GM23338 (cell line): ENCODE data around the gene SLC44A1. TPM values are rescaled to one million over a fixed set of nuclear protein-coding genes. Genes with fewer than 3 reads are reported as not detected.

ENCODE experiments used
- ATAC-seq: fragments of 200-7000 bp; cut with Tn5 transposase; 3 replicates; pipeline ENCODE4 v1.9.1; 2020
- DNase-seq: peaks from one replicate; pipeline ENCODE4 v3.0.0-alpha.2; 2015; ENCODE audit warnings: low spot score
- H2AFZ ChIP-seq: fragments of 200-600 bp; sonication (generic); 2 replicates; pipeline ENCODE4 v1.8.0; 2016; ENCODE audit warnings: antibody characterized with exemption, mild to moderate bottlenecking, moderate library complexity
- H3F3A ChIP-seq: fragments of 200-600 bp; sonication (generic); replicated peaks from 2 replicates; pipeline ENCODE4 v1.8.0; 2017; ENCODE audit warnings: antibody characterized with exemption, mixed run types, low read depth
- H3K27ac ChIP-seq: fragments of 200-600 bp; sonication (generic); 2 replicates; pipeline ENCODE4 v1.6.1; 2016; ENCODE audit warnings: low read depth
- H3K27me3 ChIP-seq: fragments of 200-600 bp; sonication (generic); 2 replicates; pipeline ENCODE4 v1.8.0; 2016; ENCODE audit warnings: mild to moderate bottlenecking, mixed run types, moderate library complexity; ENCODE audit not compliant: insufficient read depth
- H3K36me3 ChIP-seq: fragments of 200-600 bp; sonication (generic); 2 replicates; pipeline ENCODE4 v1.8.0; 2016; ENCODE audit warnings: mild to moderate bottlenecking; ENCODE audit not compliant: insufficient read depth
- H3K4me1 ChIP-seq: fragments of 200-600 bp; sonication (generic); 2 replicates; pipeline ENCODE4 v1.8.0; 2016; ENCODE audit warnings: mild to moderate bottlenecking, moderate library complexity; ENCODE audit not compliant: insufficient read depth
- H3K4me2 ChIP-seq: fragments of 200-600 bp; sonication (generic); 2 replicates; pipeline ENCODE4 v1.7.1; 2017; ENCODE audit warnings: mixed run types
- H3K4me3 ChIP-seq: fragments of 200-600 bp; sonication (generic); 2 replicates; pipeline ENCODE4 v1.6.1; 2016; ENCODE audit warnings: mixed run types
- H3K79me2 ChIP-seq: fragments of 200-600 bp; sonication (generic); replicated peaks from 2 replicates; pipeline ENCODE4 v1.8.0; 2017; ENCODE audit warnings: mild to moderate bottlenecking; ENCODE audit not compliant: insufficient read depth
- H3K9me2 ChIP-seq: fragments of 200-600 bp; sonication (generic); 2 replicates; pipeline ENCODE4 v1.8.0; 2017; ENCODE audit not compliant: insufficient read depth
- H4K20me1 ChIP-seq: fragments of 200-600 bp; sonication (generic); replicated peaks from 2 replicates; pipeline ENCODE4 v1.8.0; 2017; ENCODE audit warnings: mild to moderate bottlenecking; ENCODE audit not compliant: insufficient read depth
- H3K27ac Mint-ChIP-seq: 2 replicates; pipeline ENCODE4 v1.8.0; 2020; ENCODE audit warnings: inconsistent platforms, mild to moderate bottlenecking, moderate library complexity, mixed read lengths
- H3K27me3 Mint-ChIP-seq: 3 replicates; pipeline ENCODE4 v1.8.0; 2022; ENCODE audit warnings: low read depth, mild to moderate bottlenecking, moderate library complexity, mixed read lengths, inconsistent platforms; ENCODE audit not compliant: insufficient read depth, poor library complexity
- H3K36me3 Mint-ChIP-seq: 3 replicates; pipeline ENCODE4 v1.8.0; 2021; ENCODE audit warnings: low read depth, mild to moderate bottlenecking, inconsistent platforms, moderate library complexity, mixed read lengths
- H3K4me1 Mint-ChIP-seq: 3 replicates; pipeline ENCODE4 v1.8.0; 2020; ENCODE audit warnings: mild to moderate bottlenecking, inconsistent platforms, mixed read lengths
- H3K4me3 Mint-ChIP-seq: 3 replicates; pipeline ENCODE4 v1.8.0; 2021; ENCODE audit warnings: moderate library complexity, mild to moderate bottlenecking, inconsistent platforms, mixed read lengths
- H3K9me3 Mint-ChIP-seq: 3 replicates; pipeline ENCODE4 v1.8.0; 2020; ENCODE audit warnings: moderate library complexity, mild to moderate bottlenecking, inconsistent platforms, mixed read lengths
- EZH2 ChIP-seq: fragments of 200-600 bp; sonication (generic); IDR thresholded peaks from one replicate; pipeline ENCODE4 v1.8.0; 2017; ENCODE audit warnings: antibody characterized with exemption, mild to moderate bottlenecking, low read depth; ENCODE audit not compliant: unreplicated experiment
- EZH2phosphoT487 ChIP-seq: fragments of 200-600 bp; sonication (generic); IDR thresholded peaks from one replicate; pipeline ENCODE4 v1.8.1; 2018; ENCODE audit warnings: antibody characterized with exemption; ENCODE audit not compliant: unreplicated experiment
- JUNB ChIP-seq: IDR thresholded peaks from one replicate; pipeline ENCODE4 v1.6.1; 2016; ENCODE audit warnings: antibody characterized with exemption; ENCODE audit not compliant: unreplicated experiment
- POLR2AphosphoS5 ChIP-seq: IDR thresholded peaks from 2 replicates; pipeline ENCODE4 v1.6.1; 2016; ENCODE audit warnings: antibody characterized with exemption, low read depth
- STAT1 ChIP-seq: IDR thresholded peaks from one replicate; pipeline ENCODE4 v1.6.1; 2016; ENCODE audit warnings: antibody characterized with exemption; ENCODE audit not compliant: unreplicated experiment
- ZNF114 ChIP-seq: fragments of 250-450 bp; sonication (Bioruptor Pico); IDR thresholded peaks from 2 replicates; pipeline ENCODE4 v1.5.0; 2020; ENCODE audit warnings: mild to moderate bottlenecking, moderate library complexity
- ZNF331 ChIP-seq: fragments of 250-450 bp; sonication (Bioruptor Pico); IDR thresholded peaks from 2 replicates; pipeline ENCODE4 v1.5.0; 2020; ENCODE audit warnings: low read depth, mild to moderate bottlenecking, moderate library complexity
- polyA plus RNA-seq: library from polyadenylated mRNA; unstranded; fragments of >200 nt; fragmentation: Nextera tagmentation; extraction: Ambion mirVana; gene quantifications from 2 replicates; pipeline ENCODE4 v1.2.1, GENCODE V29; 2016
- total RNA-seq: library from RNA; depleted of rRNA; stranded (reverse); fragments of >200 nt; shearing (Covaris generic); gene quantifications from 2 replicates; pipeline ENCODE4 v1.2.3, GENCODE V29; 2014
- TF ChIP-seq, protein P1 (sequence below), 2 experiments: fragments of 200-600 bp in 1 of 2; sonication (generic) in 1 of 2; conservative IDR thresholded peaks; 2 replicates each; pipeline versions ENCODE4 v1.5.1 to v1.6.1; 2016 to 2017; ENCODE audit warnings: antibody characterized with exemption in 2 of 2, low read depth in 2 of 2, mild to moderate bottlenecking in 2 of 2, moderate library complexity in 1 of 2
- TF ChIP-seq, protein P2 (sequence below): IDR thresholded peaks from one replicate; pipeline ENCODE4 v1.6.1; 2018; ENCODE audit warnings: antibody characterized with exemption; ENCODE audit not compliant: unreplicated experiment

SLC44A1 gene
- total and polyA plus RNA-seq, 2 experiments from 2014 or later: 14.9 to 75.0 TPM

DNA sequence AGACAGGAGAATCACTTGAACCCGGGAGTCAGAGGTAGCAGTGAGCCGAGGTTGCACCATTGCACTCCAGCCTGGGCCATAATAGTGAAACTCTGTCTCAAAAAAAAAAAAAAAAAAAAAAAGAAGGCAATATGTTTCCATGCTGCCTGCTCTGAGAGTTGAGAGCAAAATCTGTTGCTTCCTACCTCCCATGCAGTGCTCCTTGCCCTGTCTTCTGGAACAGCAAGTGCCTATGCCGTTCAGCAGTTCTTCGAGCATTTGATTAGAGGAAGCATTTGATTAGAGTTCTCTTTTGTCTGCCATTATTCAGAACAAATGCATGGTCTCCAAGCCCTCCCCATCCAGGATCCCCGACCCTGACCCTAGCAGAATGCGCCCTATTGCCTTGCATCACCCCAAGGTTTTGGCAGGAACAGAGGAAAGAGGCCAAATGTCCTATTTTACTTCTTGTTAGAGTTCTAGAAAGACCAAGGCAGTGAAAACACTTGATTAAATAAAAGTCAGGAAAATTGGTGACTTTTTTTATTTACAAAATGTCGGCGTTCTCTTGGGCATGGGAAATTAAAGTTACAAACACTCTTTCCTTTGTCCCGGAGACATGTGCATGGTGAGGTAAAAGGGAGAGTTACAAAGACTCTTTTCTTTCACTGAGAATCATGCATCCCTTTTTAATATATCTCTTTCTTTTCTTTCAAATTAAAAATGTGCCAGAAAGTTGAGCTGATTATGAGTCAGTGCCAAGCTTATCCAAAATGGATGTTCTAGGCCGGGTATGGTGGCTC is 175.6 kb downstream of the SLC44A1 start:
- Mint-ChIP-seq H3K27ac (no peak overlapping the region), H3K4me3 (no peak overlapping the region), H3K4me1 (peaks cover 7% of the 10 kb centered on the region; the same call in 2 of the 3 replicates), H3K27me3 (no peaks in the 10 kb centered on the region), H3K9me3 (no peaks in the 10 kb centered on the region), H3K36me3 (no peaks in the 10 kb centered on the region)
- Histone ChIP-seq H3K27ac (no peak overlapping the region), H3K9me2 (no peaks in the 10 kb centered on the region), H3K4me2 (no peak overlapping the region), H3K79me2 (no peaks in the 10 kb centered on the region), H3K36me3 (no peaks in the 10 kb centered on the region), H3K27me3 (peaks cover 7% of the 10 kb centered on the region; the same call in 1 of the 2 replicates), H3K4me1 (no peaks in the 10 kb centered on the region), H4K20me1 (no peaks in the 10 kb centered on the region), H3F3A (no peaks in the 10 kb centered on the region), H2AFZ (peak overlapping the region; percentile 79), H3K4me3 (no peak overlapping the region)
- DNase-seq (no peak), ATAC-seq (no peak)
- TF ChIP-seq ZNF331 (CRISPR knock-in tag) (no peak), STAT1 (no peak), EZH2phosphoT487 (no peak), EZH2 (no peak), POLR2AphosphoS5 (no peak)
- TF ChIP-seq, protein P1, sequence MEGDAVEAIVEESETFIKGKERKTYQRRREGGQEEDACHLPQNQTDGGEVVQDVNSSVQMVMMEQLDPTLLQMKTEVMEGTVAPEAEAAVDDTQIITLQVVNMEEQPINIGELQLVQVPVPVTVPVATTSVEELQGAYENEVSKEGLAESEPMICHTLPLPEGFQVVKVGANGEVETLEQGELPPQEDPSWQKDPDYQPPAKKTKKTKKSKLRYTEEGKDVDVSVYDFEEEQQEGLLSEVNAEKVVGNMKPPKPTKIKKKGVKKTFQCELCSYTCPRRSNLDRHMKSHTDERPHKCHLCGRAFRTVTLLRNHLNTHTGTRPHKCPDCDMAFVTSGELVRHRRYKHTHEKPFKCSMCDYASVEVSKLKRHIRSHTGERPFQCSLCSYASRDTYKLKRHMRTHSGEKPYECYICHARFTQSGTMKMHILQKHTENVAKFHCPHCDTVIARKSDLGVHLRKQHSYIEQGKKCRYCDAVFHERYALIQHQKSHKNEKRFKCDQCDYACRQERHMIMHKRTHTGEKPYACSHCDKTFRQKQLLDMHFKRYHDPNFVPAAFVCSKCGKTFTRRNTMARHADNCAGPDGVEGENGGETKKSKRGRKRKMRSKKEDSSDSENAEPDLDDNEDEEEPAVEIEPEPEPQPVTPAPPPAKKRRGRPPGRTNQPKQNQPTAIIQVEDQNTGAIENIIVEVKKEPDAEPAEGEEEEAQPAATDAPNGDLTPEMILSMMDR (conservative IDR thresholded peaks at IDR 0.05; ENCODE audit: low read depth in 2 of 2): no peak
- TF ChIP-seq, protein P2, sequence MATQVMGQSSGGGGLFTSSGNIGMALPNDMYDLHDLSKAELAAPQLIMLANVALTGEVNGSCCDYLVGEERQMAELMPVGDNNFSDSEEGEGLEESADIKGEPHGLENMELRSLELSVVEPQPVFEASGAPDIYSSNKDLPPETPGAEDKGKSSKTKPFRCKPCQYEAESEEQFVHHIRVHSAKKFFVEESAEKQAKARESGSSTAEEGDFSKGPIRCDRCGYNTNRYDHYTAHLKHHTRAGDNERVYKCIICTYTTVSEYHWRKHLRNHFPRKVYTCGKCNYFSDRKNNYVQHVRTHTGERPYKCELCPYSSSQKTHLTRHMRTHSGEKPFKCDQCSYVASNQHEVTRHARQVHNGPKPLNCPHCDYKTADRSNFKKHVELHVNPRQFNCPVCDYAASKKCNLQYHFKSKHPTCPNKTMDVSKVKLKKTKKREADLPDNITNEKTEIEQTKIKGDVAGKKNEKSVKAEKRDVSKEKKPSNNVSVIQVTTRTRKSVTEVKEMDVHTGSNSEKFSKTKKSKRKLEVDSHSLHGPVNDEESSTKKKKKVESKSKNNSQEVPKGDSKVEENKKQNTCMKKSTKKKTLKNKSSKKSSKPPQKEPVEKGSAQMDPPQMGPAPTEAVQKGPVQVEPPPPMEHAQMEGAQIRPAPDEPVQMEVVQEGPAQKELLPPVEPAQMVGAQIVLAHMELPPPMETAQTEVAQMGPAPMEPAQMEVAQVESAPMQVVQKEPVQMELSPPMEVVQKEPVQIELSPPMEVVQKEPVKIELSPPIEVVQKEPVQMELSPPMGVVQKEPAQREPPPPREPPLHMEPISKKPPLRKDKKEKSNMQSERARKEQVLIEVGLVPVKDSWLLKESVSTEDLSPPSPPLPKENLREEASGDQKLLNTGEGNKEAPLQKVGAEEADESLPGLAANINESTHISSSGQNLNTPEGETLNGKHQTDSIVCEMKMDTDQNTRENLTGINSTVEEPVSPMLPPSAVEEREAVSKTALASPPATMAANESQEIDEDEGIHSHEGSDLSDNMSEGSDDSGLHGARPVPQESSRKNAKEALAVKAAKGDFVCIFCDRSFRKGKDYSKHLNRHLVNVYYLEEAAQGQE: no peak

DNA sequence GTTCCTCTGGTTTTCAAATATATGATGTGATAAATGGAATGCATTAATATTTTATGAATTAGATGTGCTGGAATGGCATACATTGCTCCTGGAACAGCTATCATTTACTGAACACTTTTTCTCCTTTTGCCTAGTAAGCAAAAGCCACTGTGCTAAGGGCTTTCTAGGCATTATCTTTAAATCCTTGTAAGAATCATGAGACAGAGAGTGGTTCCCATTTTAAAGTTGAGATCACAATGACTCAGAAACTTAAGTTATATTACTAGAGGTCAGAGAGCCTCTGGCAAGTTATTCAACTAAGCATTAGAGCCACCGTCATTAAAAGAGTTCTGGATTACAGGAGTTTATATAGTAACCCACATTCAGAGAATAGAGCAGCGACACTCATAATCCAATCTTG is 176.7 kb downstream of the SLC44A1 start:
- H3K27ac Mint-ChIP-seq: no peak overlapping the region
- no peaks in the 10 kb centered on the region for H3K9me3 Mint-ChIP-seq
- Histone ChIP-seq H4K20me1 (no peaks in the 10 kb centered on the region), H3K27me3 (peaks cover 7% of the 10 kb centered on the region; the same call in 1 of the 2 replicates), H3K4me3 (no peak overlapping the region), H3K4me1 (no peaks in the 10 kb centered on the region), H3K9me2 (no peaks in the 10 kb centered on the region), H3K79me2 (no peaks in the 10 kb centered on the region), H3K27ac (no peak overlapping the region), H3F3A (no peaks in the 10 kb centered on the region), H3K4me2 (no peak overlapping the region), H3K36me3 (no peaks in the 10 kb centered on the region), H2AFZ (no peak overlapping the region)
- DNase-seq: no peak
- H3K36me3 Mint-ChIP-seq: no peaks in the 10 kb centered on the region
- H3K4me3 Mint-ChIP-seq: no peak overlapping the region
- H3K4me1 Mint-ChIP-seq: 0 out of 3 replicates have a peak, but pooled peaks cover under 1% of the 10 kb centered on the region
- H3K27me3 Mint-ChIP-seq: no peaks in the 10 kb centered on the region
- no peak for ATAC-seq
- TF ChIP-seq EZH2 (no peak), ZNF114 (CRISPR knock-in tag) (no peak), EZH2phosphoT487 (no peak), JUNB (no peak), POLR2AphosphoS5 (no peak), ZNF331 (CRISPR knock-in tag) (no peak)
